HG03469 (cell line): ENCODE data around the gene ADO.

Source experiments
- ATAC-seq: cut with Tn5 transposase; IDR thresholded peaks from one replicate; pipeline ENCODE4 v1.9.1; 2021; ENCODE audit warnings: mild to moderate bottlenecking, moderate library complexity, moderate number of reproducible peaks; ENCODE audit not compliant: unreplicated experiment

ADO gene

DNA sequence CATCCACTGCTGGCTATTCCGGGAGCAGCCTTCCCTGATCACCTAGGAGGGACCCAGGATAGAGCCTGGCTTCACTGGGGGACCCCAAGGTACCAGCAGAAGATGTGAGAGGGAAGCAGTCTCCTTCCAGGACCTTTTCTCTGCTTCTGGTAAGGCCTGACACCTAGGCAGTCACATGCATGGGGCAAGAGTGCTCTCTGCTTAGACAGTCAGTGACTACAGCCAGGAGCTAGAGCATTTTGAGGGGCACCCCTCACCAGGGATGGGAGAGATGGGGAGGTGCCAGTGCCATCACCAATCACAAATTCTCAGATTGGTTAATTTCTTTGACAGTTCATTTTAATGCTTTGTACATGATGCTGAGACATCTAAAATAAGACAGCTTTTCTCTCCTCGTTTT, 13.9 kb upstream of the ADO start:
- no peak for ATAC-seq

DNA sequence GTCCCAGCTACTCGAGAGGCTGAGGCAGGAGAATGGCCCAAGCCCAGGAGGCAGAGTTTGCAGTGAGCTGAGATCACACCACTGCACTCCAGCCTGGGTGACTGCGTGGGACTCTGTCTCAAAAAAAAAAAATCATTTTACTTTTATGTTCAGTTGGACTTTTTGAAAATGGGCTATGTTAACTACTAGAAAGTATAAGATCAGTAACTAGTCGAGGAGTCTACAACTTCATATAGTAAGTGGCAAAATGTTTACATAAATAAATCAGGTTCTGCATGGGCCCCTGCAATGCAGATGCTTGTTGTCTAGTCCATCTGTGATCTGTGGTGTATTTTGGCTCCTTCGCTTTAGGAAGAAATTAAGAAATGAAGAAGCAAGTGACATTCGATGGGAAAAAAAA, 12.3 kb upstream of the ADO start:
- ATAC-seq, result no peak

DNA sequence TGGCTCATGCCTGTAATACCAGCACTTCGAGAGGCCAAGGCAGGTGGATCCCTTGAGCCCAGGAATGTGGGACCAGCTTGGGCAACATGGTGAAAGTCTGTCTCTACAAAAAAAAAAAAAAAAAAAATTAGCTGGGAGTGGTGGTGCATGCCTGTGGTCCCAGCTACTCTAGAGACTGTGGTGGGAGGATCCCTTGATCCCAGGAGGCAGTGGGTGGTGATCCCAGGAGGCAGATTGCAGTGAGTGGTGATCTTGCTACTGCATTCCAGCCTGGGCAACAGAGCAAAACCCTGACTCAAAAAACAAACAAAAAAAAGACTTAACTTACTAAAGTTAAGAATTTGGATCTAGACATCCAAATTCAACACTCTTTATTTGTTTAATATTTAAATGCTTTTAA, 10.2 kb upstream of the ADO start:
- no peak for ATAC-seq

DNA sequence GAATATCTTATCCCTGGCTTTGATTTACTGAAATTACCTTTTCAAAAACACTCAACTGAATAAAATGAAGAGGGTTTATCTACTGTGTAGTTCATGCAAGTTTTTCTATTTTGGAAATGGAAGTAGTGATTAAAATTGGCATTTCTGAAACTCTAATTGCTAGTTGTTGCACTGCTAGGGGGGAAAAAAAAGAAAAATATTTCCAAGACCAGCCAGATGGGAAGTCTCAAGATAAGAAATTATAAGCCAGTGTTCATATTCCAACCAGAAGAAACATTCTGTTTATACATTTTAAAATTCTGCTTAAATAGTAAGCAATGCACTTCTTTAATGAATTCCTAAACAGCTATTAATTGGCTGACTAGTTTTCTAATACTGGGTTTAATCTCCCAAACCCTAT, 9.4 kb upstream of the ADO start:
- ATAC-seq, result no peak

DNA sequence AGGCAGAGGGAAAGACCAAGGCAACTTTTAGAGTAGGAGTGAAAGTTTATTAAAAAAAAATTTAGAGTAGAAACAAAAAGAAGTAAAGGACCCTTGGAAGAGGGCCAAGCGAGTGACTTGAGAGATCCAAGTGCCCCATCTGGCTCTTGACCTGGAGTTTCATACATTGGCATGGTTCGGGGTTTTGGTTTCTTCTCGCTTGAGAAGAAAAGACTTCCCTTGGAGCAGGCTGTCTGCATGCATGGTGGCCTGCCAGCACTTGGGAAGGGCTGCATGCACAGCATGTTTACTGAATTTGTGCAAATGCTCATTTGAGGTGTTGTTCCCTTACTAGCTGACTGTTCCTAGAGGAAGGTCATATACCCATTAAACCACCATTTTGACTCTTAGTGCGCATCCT, 8.8 kb upstream of the ADO start:
- ATAC-seq, result no peak

DNA sequence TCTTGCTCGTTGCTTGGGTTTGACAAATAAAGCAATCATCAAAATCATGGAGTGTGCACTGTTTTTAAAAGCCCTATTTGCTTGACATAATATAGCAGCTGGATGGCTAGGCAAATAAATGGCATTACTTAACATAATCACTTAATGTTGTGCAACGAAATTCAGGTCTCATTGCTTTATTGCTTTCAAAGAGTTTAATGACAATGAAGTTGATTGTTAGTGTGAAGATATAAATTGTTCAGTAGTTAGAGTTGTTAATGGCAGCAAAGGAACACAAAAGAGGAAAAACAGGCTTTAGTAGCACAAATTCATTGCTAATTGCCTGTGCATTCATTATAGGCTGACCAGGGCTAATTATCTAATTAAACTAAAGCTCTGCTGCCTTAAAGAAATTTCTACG, 7.6 kb upstream of the ADO start:
- ATAC-seq, result no peak

DNA sequence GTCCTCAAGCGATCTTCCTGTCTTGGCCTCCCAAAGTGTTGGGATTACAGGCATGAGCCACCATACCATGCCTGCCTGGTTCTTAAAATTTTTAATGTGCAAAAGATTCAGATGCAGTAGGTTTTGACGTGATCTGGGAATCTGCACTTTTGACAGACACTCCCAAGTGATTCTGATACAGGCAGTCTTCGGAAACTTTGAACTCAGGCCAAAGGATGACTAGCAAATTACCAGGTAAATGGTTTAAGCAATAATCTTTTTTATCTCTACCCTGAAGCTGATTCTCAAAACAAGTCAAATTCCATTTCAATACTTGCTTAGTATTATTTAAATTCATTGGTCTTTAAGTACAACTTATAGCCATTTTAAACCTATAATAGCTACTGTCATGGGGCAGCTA, 2.6 kb upstream of the ADO start:
- no peak for ATAC-seq

DNA sequence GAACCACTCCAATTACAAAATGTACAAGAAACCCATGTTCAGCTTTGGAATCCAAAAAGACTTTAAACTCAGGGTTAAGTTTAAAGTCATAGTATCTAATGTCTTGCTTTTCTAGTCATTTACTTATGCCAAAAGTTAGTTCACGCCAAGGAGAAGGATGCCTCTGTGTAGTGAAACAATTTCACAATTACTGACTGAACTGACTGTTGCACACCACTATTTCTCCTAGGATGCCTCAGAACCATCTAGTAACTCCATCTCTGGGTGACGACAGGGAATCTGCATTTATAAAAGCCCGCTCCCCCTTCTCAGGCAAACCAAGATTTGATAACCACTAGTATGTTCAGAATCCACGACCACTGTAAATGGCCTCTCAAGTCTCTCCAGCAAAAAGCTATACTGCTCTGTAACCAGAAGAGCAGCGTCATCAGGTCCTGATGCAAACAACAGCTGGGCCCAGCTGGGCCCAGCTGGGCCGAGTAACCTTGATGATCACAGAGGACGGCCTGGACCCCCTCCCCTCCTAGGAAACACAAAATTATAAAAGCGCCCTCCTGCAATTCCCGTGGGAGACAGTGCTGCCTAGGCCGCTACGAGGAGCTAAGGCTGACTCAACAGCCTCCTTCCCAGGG, 680 bp upstream of the ADO start:
- ATAC-seq, result no peak

DNA sequence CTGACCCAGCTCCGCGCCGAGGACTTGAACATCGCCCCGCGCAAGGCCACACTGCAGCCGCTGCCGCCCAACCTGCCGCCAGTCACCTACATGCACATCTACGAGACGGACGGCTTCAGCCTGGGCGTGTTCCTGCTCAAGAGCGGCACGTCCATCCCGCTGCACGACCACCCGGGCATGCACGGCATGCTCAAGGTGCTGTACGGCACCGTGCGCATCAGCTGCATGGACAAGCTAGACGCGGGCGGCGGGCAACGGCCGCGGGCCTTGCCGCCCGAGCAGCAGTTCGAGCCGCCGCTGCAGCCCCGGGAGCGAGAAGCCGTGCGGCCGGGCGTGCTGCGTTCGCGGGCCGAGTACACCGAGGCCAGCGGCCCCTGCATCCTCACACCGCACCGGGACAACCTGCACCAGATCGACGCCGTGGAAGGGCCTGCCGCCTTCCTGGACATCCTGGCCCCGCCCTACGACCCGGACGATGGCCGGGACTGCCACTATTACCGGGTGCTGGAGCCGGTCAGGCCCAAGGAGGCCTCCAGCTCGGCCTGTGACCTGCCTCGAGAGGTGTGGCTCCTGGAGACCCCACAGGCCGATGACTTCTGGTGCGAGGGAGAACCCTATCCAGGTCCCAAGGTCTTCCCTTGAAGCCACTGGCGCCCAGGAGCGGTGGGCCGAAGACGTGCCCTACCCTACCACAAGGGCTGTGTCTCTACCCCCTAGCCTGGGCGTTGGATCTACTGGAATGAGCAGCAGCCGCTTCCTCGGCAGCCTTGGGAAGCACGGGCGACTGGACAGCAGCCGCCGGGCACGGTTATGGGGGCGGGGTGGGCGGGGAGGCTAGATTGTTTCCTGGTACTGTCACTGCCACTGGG, 945 bp downstream of the ADO start:
- ATAC-seq, result peak; percentile 5

DNA sequence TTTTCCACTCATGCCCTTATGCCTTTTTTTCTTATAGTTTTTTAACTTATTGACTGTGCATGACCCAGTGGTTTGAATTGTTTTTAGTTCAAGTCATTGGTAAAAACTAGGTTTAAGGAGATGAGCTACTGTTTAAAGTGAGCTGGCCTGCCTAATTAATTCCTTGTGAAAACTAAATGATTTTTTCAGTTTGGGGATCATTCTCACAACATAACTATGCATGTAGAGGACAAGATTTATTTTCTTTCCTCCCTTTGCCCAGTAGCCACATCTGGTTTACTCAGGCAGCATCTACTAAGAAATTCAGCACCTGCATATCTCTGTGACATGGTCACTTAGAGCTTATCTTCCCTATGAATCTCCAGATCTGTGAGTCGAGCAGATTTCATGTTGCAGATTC, 1.7 kb downstream of the ADO start:
- ATAC-seq, result no peak

DNA sequence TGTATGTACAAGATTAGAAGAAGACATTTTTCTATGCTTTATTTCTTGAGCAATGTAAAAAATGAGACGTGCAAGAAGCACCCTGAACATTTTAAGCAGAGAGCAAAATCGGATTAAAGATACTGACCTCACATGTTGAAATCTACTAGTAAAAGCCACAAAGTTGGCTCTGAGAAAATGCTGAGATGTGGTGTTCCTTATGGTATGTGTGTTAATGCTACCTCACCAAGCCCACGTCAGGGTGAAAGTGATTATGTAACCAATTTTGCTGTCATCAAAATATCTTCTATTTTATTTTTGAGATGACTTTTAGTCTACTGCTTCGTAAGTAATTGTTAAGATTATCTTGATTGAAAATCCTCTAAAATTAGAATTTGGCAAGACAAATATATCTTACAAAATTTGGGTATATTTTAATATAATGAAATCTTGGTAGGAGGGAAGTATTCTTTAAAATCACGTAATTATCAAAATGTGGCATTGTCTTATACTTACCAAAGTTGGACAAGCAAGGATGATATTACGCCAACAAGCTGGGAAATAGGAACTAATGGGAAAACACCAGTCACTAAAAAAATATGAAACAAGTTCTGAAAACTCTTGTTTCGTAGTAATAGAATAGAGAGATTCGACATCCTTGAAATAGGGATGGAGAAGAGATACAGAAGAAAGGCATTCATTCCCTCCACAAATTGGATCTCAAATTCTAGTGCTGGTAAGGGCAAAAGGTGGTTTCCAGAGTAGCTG, 5.8 kb downstream of the ADO start:
- no peak for ATAC-seq

DNA sequence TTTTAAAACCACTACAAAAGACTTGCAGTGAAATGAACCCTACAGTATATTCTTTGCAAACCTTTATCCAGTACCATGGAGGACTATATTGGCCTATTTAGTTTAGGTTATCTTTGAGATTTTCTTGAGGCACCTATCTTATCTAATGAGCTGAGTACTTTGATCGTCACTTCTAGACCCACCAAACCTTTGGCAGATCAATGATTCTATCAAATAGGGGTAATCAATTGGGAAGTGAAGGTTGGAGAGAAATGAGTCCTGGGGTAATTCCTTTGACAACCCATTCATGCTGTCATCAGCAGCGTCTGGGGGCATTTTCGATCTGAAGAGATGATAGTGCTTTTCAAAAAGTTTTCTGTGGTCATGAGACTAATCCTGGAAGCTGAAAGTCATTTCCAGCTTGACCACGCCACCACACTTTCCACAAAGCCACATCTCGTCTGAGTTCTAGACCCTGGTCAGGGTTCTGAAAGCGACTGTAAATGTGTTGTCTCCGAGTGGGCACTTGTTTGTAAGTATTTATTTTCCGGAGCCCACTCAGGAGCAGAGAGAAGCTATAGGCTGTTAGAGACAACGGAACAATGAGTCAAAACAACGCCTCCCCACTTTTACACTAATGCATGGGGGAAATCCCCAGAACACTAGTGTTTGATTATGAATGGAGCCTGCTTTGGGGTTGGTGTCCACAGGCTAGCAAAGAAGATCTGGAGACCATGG, 6.8 kb downstream of the ADO start:
- ATAC-seq, result peak; percentile 36

DNA sequence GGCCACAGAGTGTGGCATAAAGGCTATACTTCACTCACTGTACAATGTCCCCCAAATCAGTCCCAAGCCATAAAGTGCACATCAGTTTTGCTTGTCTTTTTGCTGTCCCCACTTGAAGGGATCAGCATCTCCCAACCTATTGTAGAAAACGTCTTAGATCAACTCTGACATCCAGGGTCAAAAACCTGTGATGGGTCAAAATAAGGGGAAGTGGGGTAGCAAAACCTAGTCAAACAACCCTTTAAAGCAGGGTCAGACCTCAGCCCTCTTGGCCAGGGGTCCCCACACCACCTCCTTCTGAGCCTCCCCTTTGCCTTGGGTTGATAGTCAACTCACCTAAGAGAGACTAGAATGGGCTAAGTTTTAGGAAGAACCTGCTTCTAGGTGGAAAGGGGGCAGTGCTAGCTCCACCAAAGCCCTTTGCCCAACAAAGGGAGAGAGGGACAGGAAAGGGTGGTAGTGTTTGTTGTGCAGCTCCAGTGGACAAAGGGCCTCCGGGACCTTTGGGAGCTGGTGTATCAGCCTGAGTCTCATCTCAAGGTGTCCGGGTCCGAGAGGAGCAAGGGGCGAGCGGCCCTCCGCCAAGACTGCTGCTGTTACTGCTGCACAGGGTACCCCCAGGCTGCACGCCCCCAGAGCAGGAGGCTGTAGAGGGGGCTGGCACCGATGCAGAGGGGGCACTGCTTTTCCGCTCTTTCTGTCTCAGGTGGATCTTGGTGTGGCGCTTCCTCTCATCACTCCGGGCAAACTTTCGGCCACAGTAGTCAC, 8.3 kb downstream of the ADO start:
- no peak for ATAC-seq

DNA sequence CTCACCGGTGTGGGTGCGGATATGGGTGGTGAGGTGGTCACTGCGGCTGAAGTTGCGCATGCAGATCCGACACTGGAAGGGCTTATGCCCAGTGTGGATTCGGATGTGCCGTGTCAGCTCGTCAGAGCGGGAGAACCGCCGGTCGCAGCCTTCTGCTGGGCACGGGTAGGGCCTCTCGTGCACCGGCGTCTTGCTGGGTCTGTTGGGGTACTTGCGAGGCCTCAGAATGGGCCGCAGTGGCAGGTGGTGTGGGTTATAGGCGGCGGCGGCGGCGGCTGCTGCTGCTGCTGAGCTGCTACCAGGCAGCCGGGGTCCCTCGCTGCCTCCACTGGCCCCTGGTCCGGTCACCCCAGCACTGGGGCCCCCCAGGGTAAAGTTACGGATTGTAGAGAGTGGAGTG, 8.9 kb downstream of the ADO start:
- no peak for ATAC-seq

DNA sequence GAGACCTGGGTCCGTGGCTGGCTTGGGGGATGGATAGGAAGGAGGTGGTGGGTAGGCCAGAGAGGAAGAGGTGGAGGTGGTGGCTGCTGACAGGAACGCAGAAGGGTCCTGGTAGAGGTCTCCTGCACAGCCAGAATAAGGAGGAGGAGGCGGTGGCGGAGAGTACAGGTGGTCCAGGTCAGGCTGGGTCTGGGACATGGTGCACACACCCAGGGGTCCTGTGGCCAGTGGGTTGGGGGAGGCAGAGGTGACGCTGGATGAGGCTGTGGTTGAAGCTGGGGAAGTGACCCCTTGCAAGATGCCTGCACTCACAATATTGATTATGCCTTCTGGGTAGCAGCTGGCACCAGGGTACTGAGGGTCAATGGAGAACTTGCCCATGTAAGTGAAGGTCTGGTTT, 9.5 kb downstream of the ADO start:
- ATAC-seq, result no peak

DNA sequence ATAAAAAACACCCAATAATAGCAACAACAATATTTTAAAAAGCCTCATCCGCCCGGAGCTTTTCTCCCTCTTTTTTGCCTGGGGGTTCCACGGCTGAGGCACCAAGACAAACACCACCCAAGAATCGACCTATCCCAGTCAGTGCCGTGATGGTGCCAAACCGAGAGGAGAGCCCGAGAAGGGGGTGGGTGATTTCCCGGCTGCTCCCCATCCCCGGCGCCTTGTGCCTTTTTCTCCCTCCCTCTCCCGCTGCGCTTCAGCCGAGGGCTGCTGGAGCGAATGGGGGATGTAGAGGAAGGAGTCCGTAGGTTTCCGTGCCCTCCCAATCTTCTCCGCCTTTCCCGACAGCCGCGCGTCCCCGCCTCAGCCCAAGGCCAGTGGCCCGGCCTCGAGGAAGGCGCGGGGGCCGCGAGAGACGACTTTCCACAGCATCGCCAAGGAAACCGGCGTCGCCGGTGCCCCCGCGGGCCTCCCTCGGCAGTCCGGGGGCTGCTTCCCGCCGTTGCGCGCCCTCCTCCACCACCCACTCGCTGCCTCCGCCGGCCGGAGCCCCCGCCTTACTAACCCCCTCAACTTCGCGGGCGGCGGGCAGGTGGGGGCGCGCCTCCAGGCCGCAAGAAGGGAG, 10.3 kb downstream of the ADO start:
- no peak for ATAC-seq

DNA sequence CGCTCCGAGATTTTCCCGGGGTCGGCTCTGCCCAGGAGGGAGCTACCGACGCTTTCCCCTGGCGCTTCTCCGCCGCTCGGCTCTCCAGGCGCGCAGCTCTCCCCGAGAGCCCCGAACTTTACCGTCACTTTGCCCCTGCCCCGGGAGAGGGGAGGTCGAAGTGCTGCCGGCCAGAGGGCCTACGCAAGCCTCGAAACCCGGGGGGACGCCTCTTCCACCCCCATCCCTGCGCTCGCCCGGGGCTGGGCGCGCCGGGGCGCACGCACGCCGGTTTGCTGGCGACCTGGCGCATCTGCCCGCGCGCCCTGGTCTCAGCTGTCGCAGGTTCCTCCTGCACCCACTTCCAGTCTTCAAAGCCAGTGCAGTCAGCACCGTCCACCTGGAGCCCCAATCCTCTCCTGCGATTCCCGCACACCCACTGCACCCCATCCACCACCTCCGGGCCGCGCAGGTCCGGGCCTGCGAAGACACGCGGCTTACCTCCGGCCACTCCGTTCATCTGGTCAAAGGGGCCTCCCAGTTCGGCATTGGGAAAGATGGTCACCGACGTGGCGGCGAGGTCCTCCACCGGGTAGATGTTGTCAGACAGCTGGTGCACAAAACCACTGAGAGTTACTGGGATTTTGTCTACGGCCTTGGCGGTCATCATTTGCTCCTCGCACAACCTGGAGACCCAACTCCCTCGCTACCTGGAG, 11.0 kb downstream of the ADO start:
- no peak for ATAC-seq

DNA sequence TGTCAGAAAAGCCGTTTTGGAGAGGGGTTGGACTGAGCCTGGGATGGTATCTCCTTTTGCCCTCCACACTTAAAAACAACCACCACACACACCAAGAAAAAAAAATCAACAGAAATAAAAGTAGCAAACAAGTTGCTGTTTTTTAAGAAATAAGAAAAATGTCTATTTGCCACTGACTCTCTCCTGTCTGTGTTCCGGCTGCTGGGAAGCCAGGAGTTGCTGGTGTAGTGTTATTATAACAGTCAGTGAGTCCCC, 11.5 kb downstream of the ADO start:
- no peak for ATAC-seq

DNA sequence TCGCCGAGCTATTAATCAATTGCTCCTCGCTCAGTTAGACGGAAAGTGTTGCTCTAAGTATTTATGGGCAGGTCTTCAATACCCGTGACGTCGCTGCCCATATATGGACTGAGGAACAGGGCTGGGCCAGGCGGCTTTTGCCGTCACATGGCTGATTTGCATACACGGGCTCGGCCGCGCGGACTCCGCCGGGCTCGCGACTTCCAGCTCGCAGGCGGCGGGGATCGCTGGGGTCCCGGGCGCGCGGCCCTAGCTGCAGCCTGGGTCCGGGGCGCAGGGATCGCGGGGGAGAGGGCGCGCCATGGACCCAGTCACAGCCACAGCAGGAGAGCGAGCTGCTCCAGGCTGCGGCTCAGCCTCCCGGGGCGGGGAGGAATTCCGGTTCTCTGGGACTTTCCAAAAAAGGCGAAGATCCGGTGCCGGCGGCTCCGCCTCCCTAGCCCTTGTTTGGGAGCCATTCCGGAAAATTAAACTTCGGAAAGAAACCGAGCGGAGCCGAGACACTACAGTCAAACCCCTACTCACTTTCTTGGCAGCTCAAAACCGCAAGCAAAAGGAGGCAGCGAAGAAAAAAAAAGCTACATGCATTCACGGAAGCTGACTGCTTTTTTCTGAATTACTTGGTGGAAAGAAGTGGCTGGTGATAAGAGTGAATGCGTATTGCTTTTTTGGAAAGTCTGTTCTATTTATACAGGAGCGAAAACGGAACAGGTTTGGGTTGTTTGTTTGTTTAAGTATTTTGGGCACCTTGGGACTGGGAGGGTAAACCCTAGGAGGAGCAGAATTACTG, 12.0 kb downstream of the ADO start, which contains the start of gene EGR2:
Gene EGR2, minus strand, starts transcription at position 36 of the 790 bp plus-strand sequence. CDS start 337 bp downstream, outside the sequence.
- ATAC-seq, result peak; percentile 57
